Body of pancreas (tissue), 4 donors: Measurements from ENCODE around the gene EFR3B. TPM values are rescaled to one million over a fixed set of nuclear protein-coding genes. Genes with fewer than 3 reads are reported as not detected.
A peak's percentile ranks its signal among the peaks of the same experiment; 100 is the strongest.

Experiments
- ATAC-seq: fragments of 150-250 bp; one replicate; pipeline ENCODE4 v1.9.1; 2016
- DNase-seq, 4 donors: peaks; one replicate each; pipeline ENCODE4 v3.0.0-alpha.2; 2019
- H3K27ac ChIP-seq, 4 donors: fragments of 200-600 bp; sonication (generic); 1 replicate in 3 of 4; 2 replicates in 1 of 4; pipeline versions ENCODE4 v1.5.1 to v1.6.1; 2016 to 2019; ENCODE audit warnings: mild to moderate bottlenecking in 1 of 4, mixed read lengths in 1 of 4, moderate library complexity in 1 of 4
- H3K27me3 ChIP-seq, 2 donors: fragments of 200-600 bp; sonication (generic); one replicate each; pipeline ENCODE4 v1.6.0; 2016; ENCODE audit warnings: mild to moderate bottlenecking in 1 of 2
- H3K36me3 ChIP-seq, 2 donors: fragments of 200-600 bp; sonication (generic); replicated peaks in 1 of 2; 2 replicates each; pipeline ENCODE4 v1.5.1; 2016; ENCODE audit warnings: low read depth in 2 of 2; ENCODE audit not compliant: insufficient read depth in 1 of 2
- H3K4me1 ChIP-seq: fragments of 200-600 bp; sonication (generic); one replicate; pipeline ENCODE4 v1.6.0; 2016
- H3K4me3 ChIP-seq, 2 donors: fragments of 200-600 bp; sonication (generic); 1 replicate in 1 of 2; 2 replicates in 1 of 2; pipeline ENCODE4 v1.5.1; 2016 to 2019
- H3K9me3 ChIP-seq, 3 donors: fragments of 200-600 bp; sonication (generic); 1 replicate in 2 of 3; 2 replicates in 1 of 3; pipeline ENCODE4 v1.5.1; 2016
- CTCF ChIP-seq, 7 experiments: fragments of 450-650 bp in 4 of 7; fragments of 200-600 bp in 3 of 7; sonication (generic) in 3 of 7; IDR thresholded peaks; one replicate each; pipeline ENCODE4 v1.5.1; 2016 to 2019; ENCODE audit warnings: antibody characterized with exemption in 7 of 7
- POLR2A ChIP-seq, 3 donors: fragments of 450-650 bp; IDR thresholded peaks; one replicate each; pipeline ENCODE4 v1.6.1; 2016; ENCODE audit warnings: antibody characterized with exemption in 3 of 3, mild to moderate bottlenecking in 2 of 3
- WGBS, 2 donors: methylation state at CpG; one replicate each; pipeline ENCODE4 v1.1.5; 2017; 5-methylcytosine and 5-hydroxymethylcytosine counted together
- intact Hi-C: fragments of 100-400 bp; cut with DNase I; formaldehyde crosslinking; loops from one replicate; pipeline ENCODE4 v1.15.1; 2023
- total RNA-seq, 2 donors: library from RNA; depleted of rRNA; stranded (reverse); fragments of >200 nt; gene quantifications; one replicate each; pipeline ENCODE4 v1.1.0, GENCODE V29; 2016

The EFR3B gene
- total RNA-seq, 2 donors from 2014 or later = under 0.01 to 0.52 TPM

GRCh38 chr2:25042321-25043240, 705 bp downstream of the EFR3B start:
- WGBS, 2 donors = 2 to 7% methylated on average over 10 to 67 of the region's 76 CpGs
- H3K36me3 ChIP-seq = no peaks in the 10 kb centered on the region

GRCh38 chr2:25043241-25043867, 1.5 kb downstream of the EFR3B start:
- TF ChIP-seq POLR2A (IDR thresholded peaks at IDR 0.05) (no peak), CTCF (IDR thresholded peaks at IDR 0.05) (no peak)
- no peak for ATAC-seq
- Histone ChIP-seq H3K4me3 (no peak overlapping the region), H3K27ac (no peak overlapping the region), H3K27me3 (peaks cover 0 to 9% of the 10 kb centered on the region in 2 donors), H3K4me1 (peaks cover 17% of the 10 kb centered on the region), H3K36me3 (no peaks in the 10 kb centered on the region), H3K9me3 (no peaks in the 10 kb centered on the region)
- 36 to 44% methylated on average over 8 of the region's 8 CpGs for WGBS, 2 donors
- intact Hi-C loops = no loop called here
- no peak for DNase-seq

More at GRCh38 chr2:25042321-25043240, 705 bp downstream of the EFR3B start:
- ATAC-seq = peak; percentile 25
- Histone ChIP-seq H3K27ac (peak overlapping the region; percentile 15 to 83 (median 59)), H3K4me3 (peak overlapping the region; percentile 15 to 67), H3K27me3 (peaks cover 0 to 9% of the 10 kb centered on the region in 2 donors), H3K9me3 (no peaks in the 10 kb centered on the region), H3K4me1 (peaks cover 17% of the 10 kb centered on the region)
- DNase-seq = peak; percentile 25 to 48 (median 38)
- TF ChIP-seq POLR2A (IDR thresholded peaks at IDR 0.05) (no peak), CTCF (IDR thresholded peaks at IDR 0.05) (no peak)
- intact Hi-C loops = no loop called here

DNA sequence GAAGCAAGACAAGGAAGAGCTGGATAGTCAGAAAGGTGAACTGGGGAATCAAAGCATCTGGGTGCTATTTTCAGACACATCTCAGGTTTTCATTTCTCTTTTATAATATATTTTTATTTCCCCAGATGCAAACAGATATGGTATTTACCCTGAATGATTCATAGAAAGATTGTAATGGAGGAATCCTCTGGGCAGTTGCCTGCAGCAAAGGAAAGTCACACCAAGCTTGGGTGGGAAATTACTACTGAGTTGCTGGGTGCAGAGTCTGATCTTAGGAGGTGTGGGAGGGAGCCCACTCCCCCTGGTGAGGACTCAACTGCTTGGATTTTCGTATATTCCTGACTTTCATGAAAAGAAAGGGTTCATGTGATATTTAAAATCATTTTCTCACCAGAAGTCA, 2.1 kb downstream of the EFR3B start:
- Histone ChIP-seq H3K27me3 (peaks cover 0 to 9% of the 10 kb centered on the region in 2 donors), H3K4me3 (no peak overlapping the region), H3K9me3 (no peaks in the 10 kb centered on the region), H3K4me1 (peaks cover 17% of the 10 kb centered on the region), H3K36me3 (no peaks in the 10 kb centered on the region), H3K27ac (no peak overlapping the region)
- ATAC-seq (no peak), DNase-seq (no peak)
- intact Hi-C loops = no loop called here
- no peak for TF ChIP-seq CTCF (IDR thresholded peaks at IDR 0.05)
- no peak for TF ChIP-seq POLR2A (IDR thresholded peaks at IDR 0.05)
- WGBS, 2 donors = 68 to 69% methylated on average over 1 of the region's 1 CpG

- peaks cover 0 to 9% of the 10 kb centered on the region in 2 donors for H3K27me3 ChIP-seq
- H3K4me1 ChIP-seq = peaks cover 17% of the 10 kb centered on the region
- H3K27ac ChIP-seq = no peak overlapping the region
- TF ChIP-seq POLR2A (IDR thresholded peaks at IDR 0.05) = no peak
- DNase-seq (no peak), ATAC-seq (no peak)
- 45 to 52% methylated on average over 6 of the region's 6 CpGs for WGBS, 2 donors
- intact Hi-C loops = no loop called here
- H3K36me3 ChIP-seq = no peaks in the 10 kb centered on the region
- H3K4me3 ChIP-seq = no peak overlapping the region
- H3K9me3 ChIP-seq = no peaks in the 10 kb centered on the region
These were observed 3.1 kb downstream of the EFR3B start for GRCh38 chr2:25044990-25045389.

DNA sequence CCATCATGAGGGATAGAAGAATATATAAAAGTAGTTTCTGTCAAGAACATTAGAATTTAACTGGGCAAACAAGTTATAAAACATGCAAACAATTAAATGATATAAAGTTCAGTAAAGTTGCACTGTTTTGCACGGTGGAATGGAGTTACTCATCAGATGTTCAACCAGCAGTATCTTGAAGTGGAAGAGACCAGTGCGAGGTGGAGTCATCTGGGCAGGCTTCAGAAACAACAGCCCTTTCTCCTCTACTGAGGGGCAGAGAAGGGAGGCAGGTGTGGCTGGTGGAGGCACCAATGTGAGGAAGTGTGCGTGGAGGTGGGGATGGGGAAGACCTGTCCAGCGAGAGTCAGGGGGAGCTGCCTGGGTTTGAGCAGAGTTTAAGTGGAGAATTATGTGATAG, 7.5 kb downstream of the EFR3B start:
- Histone ChIP-seq H3K27me3 (peaks cover 0 to 9% of the 10 kb centered on the region in 2 donors), H3K4me3 (no peak overlapping the region), H3K4me1 (no peaks in the 10 kb centered on the region), H3K9me3 (no peaks in the 10 kb centered on the region), H3K36me3 (no peaks in the 10 kb centered on the region), H3K27ac (no peak overlapping the region)
- intact Hi-C loops = no loop called here
- no peak for ATAC-seq
- WGBS, 2 donors = 79 to 83% methylated on average over 4 of the region's 4 CpGs
- TF ChIP-seq CTCF (IDR thresholded peaks at IDR 0.05) (no peak), POLR2A (IDR thresholded peaks at IDR 0.05) (no peak)
- DNase-seq = no peak
